ENCODE data around the gene CDH4.

The CDH4 gene

DNA sequence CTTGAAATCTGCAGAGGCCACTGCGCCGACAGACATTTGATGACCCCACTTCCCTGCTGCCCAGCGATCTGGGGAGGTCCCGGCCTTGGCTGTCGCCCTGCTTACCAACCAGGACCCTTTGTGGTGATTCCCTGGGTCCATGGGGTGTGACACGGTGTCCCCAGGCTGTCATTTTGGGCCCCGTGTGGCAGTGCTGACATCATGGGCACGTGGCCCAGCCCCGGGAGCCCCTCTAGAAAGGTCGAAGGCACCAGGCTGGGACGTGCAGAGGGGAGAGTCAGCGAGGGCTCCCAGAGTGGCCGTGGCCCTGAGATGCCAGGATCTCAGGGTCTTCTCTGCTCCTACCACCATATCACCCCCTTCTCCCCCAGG, 643.6 kb downstream of the CDH4 start:
- Histone ChIP-seq H3K36me3 (ENCODE audit: insufficient read depth, low read length) (peaks cover 8% of the 10 kb centered on the region), H3K4me3 (ENCODE audit: low read length) (no peak overlapping the region), H3K27me3 (ENCODE audit: control insufficient read depth, insufficient read depth, low read length) (no peaks in the 10 kb centered on the region), H3K9ac (ENCODE audit: low read depth, low read length) (no peak overlapping the region), H3K4me2 (ENCODE audit: low read length) (no peak overlapping the region), H3K9me3 (replicated peaks; ENCODE audit: low read length) (no peaks in the 10 kb centered on the region), H3K4me1 (ENCODE audit: control insufficient read depth, insufficient read depth, low read length) (no peaks in the 10 kb centered on the region)

DNA sequence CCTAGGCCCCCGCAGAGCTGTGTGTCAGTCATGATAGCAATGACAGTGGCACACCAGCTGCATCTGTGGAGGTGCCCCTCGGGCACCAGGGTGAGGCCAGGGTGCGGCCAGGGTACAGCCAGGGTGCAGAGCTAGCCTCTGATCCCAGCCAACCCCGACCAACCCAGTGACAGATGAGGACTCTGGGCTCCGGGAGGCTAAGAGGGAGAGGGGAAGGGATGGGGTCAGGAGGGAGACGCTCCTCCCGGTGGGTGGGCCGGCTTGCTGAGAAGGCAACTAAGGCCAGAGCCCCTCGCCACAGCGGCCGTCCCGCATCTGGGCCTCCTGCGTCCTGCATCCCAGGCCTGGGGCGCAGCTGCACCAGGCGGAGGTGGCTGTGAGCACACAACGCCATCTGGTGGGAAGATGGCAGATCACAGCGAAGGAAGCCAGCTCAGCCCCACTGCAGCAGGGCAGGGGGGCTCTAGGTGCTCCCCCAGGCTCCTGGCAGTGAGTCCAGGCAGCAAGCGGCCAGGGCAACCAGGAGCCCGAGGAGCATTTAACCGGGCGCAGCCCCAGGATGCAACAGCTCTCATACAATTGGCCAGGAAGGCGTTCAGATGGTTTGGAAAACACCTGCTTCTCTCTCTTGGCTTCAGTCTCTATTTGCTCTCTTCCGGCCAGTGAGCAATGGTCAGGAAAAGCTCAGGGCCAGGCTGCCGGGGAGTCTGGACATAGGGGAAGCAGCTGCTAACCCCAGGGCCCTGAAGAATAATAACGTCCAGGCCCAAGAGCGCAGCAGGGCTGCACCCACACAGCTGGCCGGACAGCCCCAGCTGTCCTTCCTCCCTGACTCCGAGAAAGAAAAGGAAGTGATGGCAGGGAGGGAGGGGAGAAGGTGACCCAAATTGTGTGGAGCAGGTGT, 644.2 kb downstream of the CDH4 start:
- Histone ChIP-seq H3K27me3 (ENCODE audit: control insufficient read depth, insufficient read depth, low read length) (no peaks in the 10 kb centered on the region), H3K9ac (ENCODE audit: low read depth, low read length) (no peak overlapping the region), H3K4me2 (ENCODE audit: low read length) (no peak overlapping the region), H3K4me1 (ENCODE audit: control insufficient read depth, insufficient read depth, low read length) (no peaks in the 10 kb centered on the region), H3K36me3 (ENCODE audit: insufficient read depth, low read length) (peaks cover 8% of the 10 kb centered on the region), H3K9me3 (replicated peaks; ENCODE audit: low read length) (no peaks in the 10 kb centered on the region), H3K4me3 (ENCODE audit: low read length) (no peak overlapping the region)

DNA sequence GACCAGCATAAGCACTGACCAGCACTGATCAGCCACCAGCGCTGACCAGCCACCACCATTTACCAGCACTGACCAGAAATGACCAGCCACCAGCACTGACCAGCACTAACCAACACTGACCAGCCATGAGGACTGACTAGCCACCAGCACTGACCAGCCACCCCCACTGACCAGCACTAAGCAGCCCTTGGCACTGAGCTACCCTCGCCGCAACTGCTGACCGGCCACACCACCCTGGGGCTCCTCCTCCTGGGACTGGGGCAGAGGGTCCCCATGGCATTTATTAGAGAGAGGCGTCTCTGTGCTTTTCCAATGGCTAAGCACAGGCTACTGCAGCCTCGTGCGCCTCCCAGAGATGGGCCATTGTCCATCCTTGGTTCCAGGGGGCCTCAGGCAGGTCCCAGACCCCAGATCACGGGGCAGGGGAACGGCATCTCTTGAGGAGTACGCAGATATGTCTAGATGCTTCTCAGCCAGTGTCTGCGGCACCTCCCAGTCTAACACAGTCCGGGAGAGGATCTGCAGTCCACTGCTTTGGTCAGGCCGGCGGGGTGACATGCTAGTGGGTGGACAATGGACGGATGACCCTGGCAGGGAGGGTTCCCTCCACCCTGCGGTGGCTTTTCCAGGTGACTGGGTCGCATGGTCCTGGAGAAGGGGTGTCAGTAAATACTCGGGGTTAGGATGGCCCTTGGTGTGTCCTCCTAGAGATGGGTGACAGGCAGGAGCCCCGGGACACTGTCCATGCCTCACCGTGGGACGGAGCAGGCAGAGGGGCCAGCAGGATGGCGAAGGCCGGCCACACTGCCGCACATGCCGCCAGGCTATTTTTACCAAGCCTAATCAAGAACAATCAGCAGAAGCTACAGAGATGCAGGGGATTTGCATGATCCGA, 645.6 kb downstream of the CDH4 start:
- Histone ChIP-seq H3K9ac (ENCODE audit: low read depth, low read length) (no peak overlapping the region), H3K4me1 (ENCODE audit: control insufficient read depth, insufficient read depth, low read length) (no peaks in the 10 kb centered on the region), H3K27me3 (ENCODE audit: control insufficient read depth, insufficient read depth, low read length) (no peaks in the 10 kb centered on the region), H3K9me3 (replicated peaks; ENCODE audit: low read length) (no peaks in the 10 kb centered on the region), H3K4me3 (ENCODE audit: low read length) (no peak overlapping the region), H3K4me2 (ENCODE audit: low read length) (no peak overlapping the region), H3K36me3 (ENCODE audit: insufficient read depth, low read length) (peaks cover 8% of the 10 kb centered on the region)

DNA sequence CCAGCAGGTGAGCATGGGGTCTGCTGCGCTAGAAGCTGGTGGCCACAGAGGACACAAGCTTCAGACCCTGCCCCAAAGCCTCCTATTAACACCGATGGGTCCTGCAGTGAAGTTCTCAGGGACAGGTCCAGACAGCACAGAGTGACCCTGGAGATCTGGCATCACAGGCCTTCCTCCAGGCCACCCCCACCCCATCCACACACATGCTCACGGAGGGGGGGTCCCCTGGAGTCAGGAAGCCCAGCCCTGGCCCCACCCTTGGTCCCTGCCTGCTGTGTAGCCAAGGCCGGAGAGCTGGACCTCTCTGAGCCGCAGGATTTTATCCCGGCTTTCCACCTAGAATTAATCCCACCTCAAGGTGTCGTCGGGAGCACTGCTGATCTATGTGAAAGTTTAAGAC, 646.3 kb downstream of the CDH4 start:
- Histone ChIP-seq H3K4me2 (ENCODE audit: low read length) (no peak overlapping the region), H3K27me3 (ENCODE audit: control insufficient read depth, insufficient read depth, low read length) (no peaks in the 10 kb centered on the region), H3K9me3 (replicated peaks; ENCODE audit: low read length) (no peaks in the 10 kb centered on the region), H3K9ac (ENCODE audit: low read depth, low read length) (no peak overlapping the region), H3K4me1 (ENCODE audit: control insufficient read depth, insufficient read depth, low read length) (no peaks in the 10 kb centered on the region), H3K4me3 (ENCODE audit: low read length) (no peak overlapping the region), H3K36me3 (ENCODE audit: insufficient read depth, low read length) (peaks cover 8% of the 10 kb centered on the region)

DNA sequence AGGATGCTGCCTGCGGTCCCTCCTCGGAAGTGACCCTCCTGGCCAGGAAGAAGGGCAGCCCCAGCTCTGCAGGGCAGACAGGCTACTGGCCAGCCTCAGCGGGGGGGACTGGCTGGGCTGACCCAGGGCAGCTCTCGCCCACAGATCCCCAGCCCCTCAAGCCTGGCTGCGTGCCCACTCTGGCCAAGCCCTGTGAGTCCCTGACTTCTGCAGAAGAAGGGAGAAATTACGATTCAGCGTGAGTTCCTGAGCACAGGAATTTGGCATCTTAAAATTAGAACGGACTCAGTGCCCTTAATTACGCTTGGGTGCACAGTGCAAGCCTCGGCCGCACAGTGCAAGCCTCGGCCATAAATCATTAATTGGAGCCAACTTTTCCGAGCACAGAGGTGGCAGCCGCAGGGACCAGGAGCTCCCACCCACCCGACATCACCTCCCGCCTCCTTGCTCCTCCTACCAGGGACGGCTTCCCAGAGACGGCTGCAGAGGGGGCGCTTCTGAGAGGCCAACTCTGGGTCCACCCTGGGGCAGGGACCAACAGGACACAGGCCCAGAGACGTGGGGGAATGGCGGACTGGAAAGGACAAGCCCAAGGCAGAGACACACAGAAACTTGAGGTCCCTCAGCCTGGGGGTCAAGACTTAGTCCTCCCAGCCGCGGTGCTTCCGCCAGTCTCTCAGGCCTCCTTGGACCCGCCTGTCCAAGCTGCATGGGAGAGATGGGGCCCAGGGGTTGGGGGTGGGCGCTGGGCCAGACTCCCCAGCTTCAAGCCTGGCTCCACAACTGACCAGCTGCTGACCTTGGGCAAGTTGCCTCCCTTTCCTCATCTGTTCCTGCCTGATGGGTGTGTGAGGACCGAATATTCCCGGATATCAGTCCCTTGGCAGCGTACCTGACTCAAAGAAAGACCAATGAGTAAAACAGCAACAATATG, 648.2 kb downstream of the CDH4 start:
- Histone ChIP-seq H3K9me3 (replicated peaks; ENCODE audit: low read length) (no peaks in the 10 kb centered on the region), H3K4me2 (ENCODE audit: low read length) (no peak overlapping the region), H3K27me3 (ENCODE audit: control insufficient read depth, insufficient read depth, low read length) (no peaks in the 10 kb centered on the region), H3K4me3 (ENCODE audit: low read length) (no peak overlapping the region), H3K9ac (ENCODE audit: low read depth, low read length) (no peak overlapping the region), H3K36me3 (ENCODE audit: insufficient read depth, low read length) (peaks cover 5% of the 10 kb centered on the region), H3K4me1 (ENCODE audit: control insufficient read depth, insufficient read depth, low read length) (no peaks in the 10 kb centered on the region)

DNA sequence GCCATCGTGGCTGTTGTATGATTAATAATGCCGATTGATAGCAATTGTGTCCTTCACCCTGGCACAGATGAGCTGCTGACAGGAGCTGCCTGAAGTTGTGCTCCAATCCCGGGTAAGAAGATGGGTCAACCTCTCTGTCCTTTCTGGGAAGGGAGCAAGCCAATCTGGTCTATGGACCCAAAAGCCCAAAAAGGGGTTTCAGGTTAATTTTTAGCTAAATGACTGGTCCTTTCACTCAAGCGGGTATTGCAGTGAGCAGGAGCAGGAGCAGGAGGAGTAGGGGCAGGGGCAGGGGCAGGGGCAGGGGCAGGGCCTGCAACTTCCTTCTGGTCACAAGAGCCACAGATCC, 648.9 kb downstream of the CDH4 start:
- H3K4me2 ChIP-seq (ENCODE audit: low read length), result no peak overlapping the region
- no peaks in the 10 kb centered on the region for H3K27me3 ChIP-seq (ENCODE audit: control insufficient read depth, insufficient read depth, low read length)
- peaks cover 5% of the 10 kb centered on the region for H3K36me3 ChIP-seq (ENCODE audit: insufficient read depth, low read length)
- H3K4me1 ChIP-seq (ENCODE audit: control insufficient read depth, insufficient read depth, low read length), result no peaks in the 10 kb centered on the region
- H3K4me3 ChIP-seq (ENCODE audit: low read length), result no peak overlapping the region
- H3K9me3 ChIP-seq (replicated peaks; ENCODE audit: low read length), result no peaks in the 10 kb centered on the region
- H3K9ac ChIP-seq (ENCODE audit: low read depth, low read length), result no peak overlapping the region

DNA sequence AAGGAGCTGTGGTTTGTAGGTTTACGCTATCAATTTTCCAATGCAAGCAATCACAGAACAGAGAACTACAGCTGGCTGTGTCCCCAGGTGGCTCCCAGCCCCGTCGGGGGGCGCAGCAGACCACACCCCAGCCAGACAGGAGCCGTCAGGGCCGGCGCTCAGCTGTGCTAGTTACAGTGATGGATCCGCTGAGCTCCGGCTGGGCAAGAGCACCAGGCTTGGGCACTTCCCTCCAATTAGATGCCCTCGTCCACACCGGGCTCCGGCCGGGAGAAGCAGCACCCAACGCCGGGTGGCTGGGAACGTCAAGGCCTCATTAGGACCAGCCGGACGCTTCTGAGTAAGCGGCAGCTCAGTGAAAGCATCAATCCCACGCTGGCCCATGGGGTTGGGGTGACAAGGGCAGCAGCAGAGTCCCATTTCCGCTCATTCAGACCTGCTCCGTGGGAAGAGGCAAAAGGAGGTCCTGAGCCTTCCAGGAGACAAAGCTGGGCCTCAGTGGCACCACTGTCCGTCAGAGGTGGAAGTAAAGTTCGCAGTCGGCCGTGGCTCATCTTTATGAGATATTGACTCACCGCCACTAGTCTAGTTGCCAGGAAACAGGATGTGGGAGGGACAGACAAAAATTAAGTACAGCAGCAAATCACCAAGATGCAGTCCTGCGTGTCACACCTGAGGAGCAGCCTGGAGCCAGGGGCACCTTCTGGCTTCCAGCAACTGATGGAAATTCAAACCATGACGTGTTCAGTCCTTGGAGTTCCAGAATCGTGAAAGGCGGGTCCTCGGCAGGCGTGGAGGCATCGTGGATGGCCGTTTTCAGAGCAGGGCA, 649.5 kb downstream of the CDH4 start:
- peaks cover 5% of the 10 kb centered on the region for H3K36me3 ChIP-seq (ENCODE audit: insufficient read depth, low read length)
- no peak overlapping the region for H3K4me2 ChIP-seq (ENCODE audit: low read length)
- H3K9me3 ChIP-seq (replicated peaks; ENCODE audit: low read length), result no peaks in the 10 kb centered on the region
- H3K4me3 ChIP-seq (ENCODE audit: low read length), result no peak overlapping the region
- no peaks in the 10 kb centered on the region for H3K4me1 ChIP-seq (ENCODE audit: control insufficient read depth, insufficient read depth, low read length)
- no peak overlapping the region for H3K9ac ChIP-seq (ENCODE audit: low read depth, low read length)
- no peaks in the 10 kb centered on the region for H3K27me3 ChIP-seq (ENCODE audit: control insufficient read depth, insufficient read depth, low read length)

DNA sequence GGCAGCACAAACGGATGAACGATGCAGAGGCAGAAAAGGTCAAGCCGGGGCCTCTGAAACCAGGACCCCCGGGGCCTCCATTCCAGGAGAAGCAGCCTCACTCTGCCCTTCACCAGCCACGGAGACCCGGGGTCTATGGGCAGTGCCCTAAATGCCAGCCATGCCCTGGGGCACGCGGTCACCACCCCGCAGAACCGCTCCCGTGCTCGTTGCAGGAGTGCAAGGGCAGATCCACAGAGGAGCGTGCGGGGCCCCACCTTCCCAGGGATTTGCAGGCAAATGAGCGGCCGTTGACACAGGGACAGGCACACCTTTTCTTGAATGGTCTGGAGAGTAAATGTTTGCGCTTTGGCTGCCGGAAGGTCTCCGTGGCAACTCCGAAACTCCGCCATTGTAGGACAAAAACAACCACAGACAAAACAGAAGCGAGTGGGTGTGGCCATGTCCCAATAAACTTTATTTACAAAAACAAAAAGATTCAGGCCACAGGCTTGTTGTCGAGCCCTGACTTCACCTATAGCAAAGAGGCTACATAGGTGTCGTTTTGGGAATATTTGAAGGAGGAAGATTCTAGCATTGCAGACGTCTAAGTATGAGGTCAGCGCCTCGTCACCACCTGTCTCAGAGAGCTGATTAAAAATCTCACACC, 650.3 kb downstream of the CDH4 start:
- H3K36me3 ChIP-seq (ENCODE audit: insufficient read depth, low read length), result no peaks in the 10 kb centered on the region
- H3K4me1 ChIP-seq (ENCODE audit: control insufficient read depth, insufficient read depth, low read length), result no peaks in the 10 kb centered on the region
- H3K27me3 ChIP-seq (ENCODE audit: control insufficient read depth, insufficient read depth, low read length), result no peaks in the 10 kb centered on the region
- no peak overlapping the region for H3K9ac ChIP-seq (ENCODE audit: low read depth, low read length)
- H3K4me2 ChIP-seq (ENCODE audit: low read length), result no peak overlapping the region
- H3K4me3 ChIP-seq (ENCODE audit: low read length), result no peak overlapping the region
- no peaks in the 10 kb centered on the region for H3K9me3 ChIP-seq (replicated peaks; ENCODE audit: low read length)

DNA sequence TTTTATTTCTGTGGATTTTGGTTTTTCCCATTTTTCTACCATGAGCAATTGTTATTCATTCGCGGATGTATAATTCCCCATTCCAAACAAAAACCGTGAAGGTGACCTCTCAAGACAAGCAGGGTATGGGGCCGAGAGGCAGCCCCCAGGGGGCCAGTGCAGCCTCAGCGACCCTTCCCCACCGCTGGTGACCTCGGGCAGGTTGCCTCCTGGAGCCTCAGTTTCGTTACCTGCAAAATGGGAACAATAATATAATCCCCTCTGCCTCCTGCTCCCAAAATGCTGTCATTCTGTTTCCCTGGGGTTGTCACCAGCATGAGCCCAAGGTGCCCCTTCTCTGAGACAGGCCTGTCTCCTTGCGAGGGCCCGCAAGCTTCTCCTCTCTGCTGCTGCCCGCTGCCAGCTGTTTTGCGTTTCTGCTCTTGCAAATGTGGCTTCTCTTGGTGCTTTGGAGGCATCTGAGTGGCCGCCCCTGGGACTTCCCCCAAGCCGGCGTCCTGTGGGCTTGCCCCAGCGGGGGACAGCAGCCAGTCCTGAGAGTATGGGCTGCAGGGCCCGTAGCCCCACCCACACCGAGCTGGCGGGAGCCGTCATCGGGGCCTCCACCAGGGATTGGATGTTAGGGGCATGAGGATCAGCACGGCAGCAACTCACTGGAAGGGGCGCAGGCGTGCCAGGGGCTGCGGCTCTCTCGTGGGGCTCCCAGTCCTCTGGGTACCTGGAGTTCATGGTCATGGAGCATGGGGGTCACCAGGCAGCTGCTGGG, 651.7 kb downstream of the CDH4 start:
- Histone ChIP-seq H3K4me1 (ENCODE audit: control insufficient read depth, insufficient read depth, low read length) (no peaks in the 10 kb centered on the region), H3K4me3 (ENCODE audit: low read length) (no peak overlapping the region), H3K36me3 (ENCODE audit: insufficient read depth, low read length) (no peaks in the 10 kb centered on the region), H3K4me2 (ENCODE audit: low read length) (no peak overlapping the region), H3K27me3 (ENCODE audit: control insufficient read depth, insufficient read depth, low read length) (no peaks in the 10 kb centered on the region), H3K9ac (ENCODE audit: low read depth, low read length) (no peak overlapping the region), H3K9me3 (replicated peaks; ENCODE audit: low read length) (no peaks in the 10 kb centered on the region)

DNA sequence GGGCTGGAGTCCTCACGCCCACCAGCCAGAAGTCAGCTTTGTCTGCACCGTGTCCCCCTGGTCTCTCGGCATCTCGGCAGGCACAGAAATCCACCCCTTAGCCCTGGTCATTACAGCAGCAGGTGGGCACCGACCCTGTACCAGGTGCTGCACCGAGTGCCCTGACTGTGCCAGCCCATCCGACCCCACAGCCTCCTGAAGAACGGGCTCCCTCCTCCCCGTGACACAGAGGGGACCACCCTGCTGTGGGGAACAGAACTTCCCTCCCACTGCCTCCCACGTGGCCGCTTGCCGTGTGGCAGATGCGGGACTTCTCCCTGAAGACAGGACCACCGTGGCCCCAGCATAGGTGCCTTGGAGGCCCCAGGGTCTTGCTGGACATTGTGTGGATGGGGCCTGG, 652.4 kb downstream of the CDH4 start:
- no peaks in the 10 kb centered on the region for H3K27me3 ChIP-seq (ENCODE audit: control insufficient read depth, insufficient read depth, low read length)

More for the DNA sequence above, 652.4 kb downstream of the CDH4 start:
- H3K4me2 ChIP-seq (ENCODE audit: low read length), result no peak overlapping the region
- H3K4me3 ChIP-seq (ENCODE audit: low read length), result no peak overlapping the region
- no peaks in the 10 kb centered on the region for H3K36me3 ChIP-seq (ENCODE audit: insufficient read depth, low read length)
- no peak overlapping the region for H3K9ac ChIP-seq (ENCODE audit: low read depth, low read length)
- H3K9me3 ChIP-seq (replicated peaks; ENCODE audit: low read length), result no peaks in the 10 kb centered on the region
- no peaks in the 10 kb centered on the region for H3K4me1 ChIP-seq (ENCODE audit: control insufficient read depth, insufficient read depth, low read length)
